Measurements from ENCODE around the gene CHN2.

CHN2 gene

GRCh38 chr7:29478226-29478625, 283.7 kb downstream of the CHN2 start:
- no peaks in the 10 kb centered on the region for H3K4me1 ChIP-seq (ENCODE audit: control insufficient read depth in 5 of 5, insufficient read depth in 5 of 5, low read length in 5 of 5)
- H3K27me3 ChIP-seq (ENCODE audit: control insufficient read depth in 5 of 5, insufficient read depth in 4 of 5, low read length in 5 of 5) = no peaks in the 10 kb centered on the region
- H3K4me3 ChIP-seq (ENCODE audit: low read depth in 1 of 5, low read length in 5 of 5) = no peak overlapping the region
- H3K9ac ChIP-seq (ENCODE audit: low read length in 5 of 5) = no peak overlapping the region
- H3K9me3 ChIP-seq (ENCODE audit: control insufficient read depth in 5 of 5, low read length in 5 of 5) = no peaks in the 10 kb centered on the region
- no peaks in the 10 kb centered on the region for H3K36me3 ChIP-seq (ENCODE audit: control insufficient read depth in 5 of 5, insufficient read depth in 5 of 5, low read length in 5 of 5)
- H3K27ac ChIP-seq (ENCODE audit: low read depth, low read length) = no peak overlapping the region

- H3K4me1 ChIP-seq (ENCODE audit: control insufficient read depth in 5 of 5, insufficient read depth in 5 of 5, low read length in 5 of 5) = no peaks in the 10 kb centered on the region
- no peaks in the 10 kb centered on the region for H3K27me3 ChIP-seq (ENCODE audit: control insufficient read depth in 5 of 5, insufficient read depth in 4 of 5, low read length in 5 of 5)
- H3K9me3 ChIP-seq (ENCODE audit: control insufficient read depth in 5 of 5, low read length in 5 of 5) = no peaks in the 10 kb centered on the region
- H3K27ac ChIP-seq (ENCODE audit: low read depth, low read length) = no peak overlapping the region
- no peak overlapping the region for H3K9ac ChIP-seq (ENCODE audit: low read length in 5 of 5)
- no peak overlapping the region for H3K4me3 ChIP-seq (ENCODE audit: low read depth in 1 of 5, low read length in 5 of 5)
- no peaks in the 10 kb centered on the region for H3K36me3 ChIP-seq (ENCODE audit: control insufficient read depth in 5 of 5, insufficient read depth in 5 of 5, low read length in 5 of 5)
These were observed 284.2 kb downstream of the CHN2 start for GRCh38 chr7:29478687-29479240.

DNA sequence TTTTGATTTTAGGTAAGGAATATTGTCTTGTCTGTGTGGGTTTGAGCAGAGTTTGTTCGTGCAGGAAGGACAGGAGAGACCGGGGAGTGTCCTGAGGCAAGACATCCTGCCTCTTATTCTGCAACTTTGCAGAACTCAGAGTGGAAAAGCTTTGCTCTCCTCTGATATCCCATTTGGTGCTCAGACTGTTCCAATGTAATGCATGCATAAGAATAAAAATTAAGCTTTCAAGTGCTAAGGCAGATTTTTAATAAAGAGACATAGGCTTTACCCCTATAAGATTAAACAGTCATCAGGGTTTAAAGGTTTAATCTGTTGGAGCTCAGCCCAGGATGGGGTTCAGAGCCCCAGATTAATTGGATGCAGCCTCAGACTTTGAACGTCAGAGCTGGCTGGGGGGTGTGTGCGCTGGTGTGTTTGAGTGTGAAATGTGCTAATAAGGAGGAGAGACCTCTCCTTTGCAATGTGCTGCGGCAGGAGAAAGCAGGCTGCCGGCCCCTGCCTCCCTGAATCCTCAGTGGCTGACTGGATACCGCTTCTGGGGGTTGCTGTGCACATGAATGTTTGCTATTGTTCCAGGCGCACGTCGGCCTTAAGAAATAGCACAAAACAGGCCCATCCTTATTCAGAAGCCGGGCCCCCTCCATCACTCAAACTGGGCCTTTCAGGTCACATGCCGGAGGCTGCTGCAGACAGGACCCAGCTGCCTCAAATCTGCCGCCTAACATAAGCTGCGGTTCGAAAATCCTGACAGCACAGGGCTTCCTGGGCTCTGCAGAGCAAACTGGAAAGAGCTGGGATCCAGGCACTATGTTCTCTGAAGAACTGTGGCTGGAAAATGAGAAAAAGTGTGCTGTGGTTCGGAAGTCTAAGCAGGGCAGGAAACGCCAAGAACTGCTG, 285.0 kb downstream of the CHN2 start:
- no peaks in the 10 kb centered on the region for H3K4me1 ChIP-seq (ENCODE audit: control insufficient read depth in 5 of 5, insufficient read depth in 5 of 5, low read length in 5 of 5)
- no peaks in the 10 kb centered on the region for H3K9me3 ChIP-seq (ENCODE audit: control insufficient read depth in 5 of 5, low read length in 5 of 5)
- H3K27ac ChIP-seq (ENCODE audit: low read depth, low read length) = no peak overlapping the region
- no peaks in the 10 kb centered on the region for H3K36me3 ChIP-seq (ENCODE audit: control insufficient read depth in 5 of 5, insufficient read depth in 5 of 5, low read length in 5 of 5)
- no peak overlapping the region for H3K4me3 ChIP-seq (ENCODE audit: low read depth in 1 of 5, low read length in 5 of 5)
- no peak overlapping the region for H3K9ac ChIP-seq (ENCODE audit: low read length in 5 of 5)
- no peaks in the 10 kb centered on the region for H3K27me3 ChIP-seq (ENCODE audit: control insufficient read depth in 5 of 5, insufficient read depth in 4 of 5, low read length in 5 of 5)

- H3K4me3 ChIP-seq (ENCODE audit: low read depth in 1 of 5, low read length in 5 of 5) = no peak overlapping the region
These were observed 285.9 kb downstream of the CHN2 start for GRCh38 chr7:29480451-29480850.

DNA sequence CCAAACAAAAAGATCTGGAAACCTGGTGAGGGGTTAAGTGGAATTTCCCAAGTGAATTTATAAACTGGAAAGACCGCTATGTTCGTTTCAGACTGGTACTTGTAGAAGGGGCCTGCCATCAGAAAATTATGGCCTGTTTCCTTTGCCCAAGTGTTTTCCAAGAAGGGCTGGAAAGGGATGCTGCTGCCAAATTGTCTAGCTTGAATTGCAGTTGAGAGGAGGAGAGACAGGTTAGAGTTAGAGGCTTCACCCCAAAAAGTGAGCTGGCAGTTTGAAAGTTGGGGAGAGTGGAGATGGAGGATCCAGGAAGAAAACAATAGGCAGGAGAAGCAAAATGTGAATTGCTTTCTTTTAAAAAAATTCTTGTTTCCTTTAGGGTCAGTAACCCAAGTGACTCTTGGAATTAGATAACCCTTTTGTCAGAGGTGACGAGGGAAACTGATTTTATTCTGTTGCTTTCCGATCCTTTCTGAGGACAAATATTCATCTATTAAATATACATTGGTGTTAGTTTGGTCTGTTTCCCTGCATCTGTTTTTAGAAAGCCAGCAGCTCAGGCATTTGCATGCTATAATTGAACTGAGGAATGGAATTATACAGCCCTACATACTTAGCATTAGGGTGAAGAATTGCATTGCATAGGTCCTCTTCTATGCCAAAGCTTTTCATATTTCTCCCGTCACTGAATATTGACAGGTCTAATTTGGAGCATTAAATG, 286.5 kb downstream of the CHN2 start:
- Histone ChIP-seq H3K9ac (ENCODE audit: low read length in 5 of 5) (no peak overlapping the region), H3K27me3 (ENCODE audit: control insufficient read depth in 5 of 5, insufficient read depth in 4 of 5, low read length in 5 of 5) (no peaks in the 10 kb centered on the region), H3K4me1 (ENCODE audit: control insufficient read depth in 5 of 5, insufficient read depth in 5 of 5, low read length in 5 of 5) (no peaks in the 10 kb centered on the region), H3K27ac (ENCODE audit: low read depth, low read length) (no peak overlapping the region), H3K36me3 (ENCODE audit: control insufficient read depth in 5 of 5, insufficient read depth in 5 of 5, low read length in 5 of 5) (no peaks in the 10 kb centered on the region), H3K9me3 (ENCODE audit: control insufficient read depth in 5 of 5, low read length in 5 of 5) (no peaks in the 10 kb centered on the region), H3K4me3 (ENCODE audit: low read depth in 1 of 5, low read length in 5 of 5) (no peak overlapping the region)

More at GRCh38 chr7:29480451-29480850, 285.9 kb downstream of the CHN2 start:
- Histone ChIP-seq H3K9me3 (ENCODE audit: control insufficient read depth in 5 of 5, low read length in 5 of 5) (no peaks in the 10 kb centered on the region), H3K4me1 (ENCODE audit: control insufficient read depth in 5 of 5, insufficient read depth in 5 of 5, low read length in 5 of 5) (no peaks in the 10 kb centered on the region), H3K9ac (ENCODE audit: low read length in 5 of 5) (no peak overlapping the region), H3K27me3 (ENCODE audit: control insufficient read depth in 5 of 5, insufficient read depth in 4 of 5, low read length in 5 of 5) (no peaks in the 10 kb centered on the region), H3K36me3 (ENCODE audit: control insufficient read depth in 5 of 5, insufficient read depth in 5 of 5, low read length in 5 of 5) (no peaks in the 10 kb centered on the region), H3K27ac (ENCODE audit: low read depth, low read length) (no peak overlapping the region)

GRCh38 chr7:29482056-29482455, 287.5 kb downstream of the CHN2 start:
- Histone ChIP-seq H3K9ac (ENCODE audit: low read length in 5 of 5) (no peak overlapping the region), H3K36me3 (ENCODE audit: control insufficient read depth in 5 of 5, insufficient read depth in 5 of 5, low read length in 5 of 5) (no peaks in the 10 kb centered on the region), H3K4me1 (ENCODE audit: control insufficient read depth in 5 of 5, insufficient read depth in 5 of 5, low read length in 5 of 5) (no peaks in the 10 kb centered on the region), H3K27ac (ENCODE audit: low read depth, low read length) (no peak overlapping the region), H3K9me3 (ENCODE audit: control insufficient read depth in 5 of 5, low read length in 5 of 5) (no peaks in the 10 kb centered on the region), H3K4me3 (ENCODE audit: low read depth in 1 of 5, low read length in 5 of 5) (no peak overlapping the region), H3K27me3 (ENCODE audit: control insufficient read depth in 5 of 5, insufficient read depth in 4 of 5, low read length in 5 of 5) (no peaks in the 10 kb centered on the region)

GRCh38 chr7:29483219-29484104, 288.9 kb downstream of the CHN2 start:
- H3K4me3 ChIP-seq (ENCODE audit: low read depth in 1 of 5, low read length in 5 of 5) = no peak overlapping the region
- no peaks in the 10 kb centered on the region for H3K36me3 ChIP-seq (ENCODE audit: control insufficient read depth in 5 of 5, insufficient read depth in 5 of 5, low read length in 5 of 5)
- H3K4me1 ChIP-seq (ENCODE audit: control insufficient read depth in 5 of 5, insufficient read depth in 5 of 5, low read length in 5 of 5) = peaks cover 1 to 9% (median 7%) of the 10 kb centered on the region in 5 donors
- no peaks in the 10 kb centered on the region for H3K27me3 ChIP-seq (ENCODE audit: control insufficient read depth in 5 of 5, insufficient read depth in 4 of 5, low read length in 5 of 5)
- H3K27ac ChIP-seq (ENCODE audit: low read depth, low read length) = no peak overlapping the region
- H3K9ac ChIP-seq (ENCODE audit: low read length in 5 of 5) = no peak overlapping the region
- no peaks in the 10 kb centered on the region for H3K9me3 ChIP-seq (ENCODE audit: control insufficient read depth in 5 of 5, low read length in 5 of 5)

GRCh38 chr7:29484280-29484679, 289.7 kb downstream of the CHN2 start:
- H3K9ac ChIP-seq (ENCODE audit: low read length in 5 of 5) = no peak overlapping the region
- no peaks in the 10 kb centered on the region for H3K36me3 ChIP-seq (ENCODE audit: control insufficient read depth in 5 of 5, insufficient read depth in 5 of 5, low read length in 5 of 5)
- H3K27me3 ChIP-seq (ENCODE audit: control insufficient read depth in 5 of 5, insufficient read depth in 4 of 5, low read length in 5 of 5) = no peaks in the 10 kb centered on the region
- no peaks in the 10 kb centered on the region for H3K9me3 ChIP-seq (ENCODE audit: control insufficient read depth in 5 of 5, low read length in 5 of 5)
- peaks cover 1 to 17% (median 14%) of the 10 kb centered on the region in 5 donors for H3K4me1 ChIP-seq (ENCODE audit: control insufficient read depth in 5 of 5, insufficient read depth in 5 of 5, low read length in 5 of 5)
- H3K27ac ChIP-seq (ENCODE audit: low read depth, low read length) = no peak overlapping the region
- H3K4me3 ChIP-seq (ENCODE audit: low read depth in 1 of 5, low read length in 5 of 5) = no peak overlapping the region

DNA sequence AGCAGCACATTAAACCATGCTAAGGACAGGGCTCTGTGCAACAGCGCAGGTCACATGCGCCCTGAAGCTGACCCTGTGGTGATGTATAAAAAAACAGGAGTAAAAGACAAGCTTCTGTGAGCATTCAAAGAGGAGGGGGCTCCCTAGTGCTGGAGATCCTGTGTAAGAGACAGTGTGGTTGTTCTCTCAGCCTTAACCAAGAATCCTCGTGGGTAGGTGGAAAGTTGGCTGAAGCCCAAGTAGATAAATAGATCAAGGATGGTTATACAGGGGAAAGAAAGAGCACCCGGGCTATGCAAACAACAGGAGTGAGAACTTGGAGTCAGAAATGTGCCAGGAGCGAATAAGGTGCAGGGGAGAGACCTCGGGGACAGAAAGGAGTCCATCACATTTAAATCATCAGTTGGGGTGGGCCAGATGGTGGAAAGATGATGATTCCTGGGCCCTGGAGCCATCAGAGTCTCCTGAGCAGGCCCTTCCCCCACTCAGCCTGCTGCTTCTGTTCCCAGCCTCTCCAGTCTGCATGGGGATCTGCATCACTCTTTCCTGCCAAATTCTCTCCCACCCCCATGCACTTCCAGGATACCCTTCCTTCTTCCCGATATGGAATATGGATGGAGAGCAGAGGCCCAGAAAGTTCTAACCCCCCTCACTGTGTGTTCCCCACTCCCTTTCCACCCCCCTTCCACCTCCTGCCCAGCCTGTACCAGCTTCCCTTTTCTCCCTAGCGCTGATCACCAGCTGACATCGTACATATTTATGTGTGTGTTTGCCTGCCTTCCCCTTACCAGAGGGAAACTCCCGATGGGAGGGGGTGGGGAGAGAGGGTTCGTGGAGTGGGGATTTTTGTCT, 291.0 kb downstream of the CHN2 start:
- Histone ChIP-seq H3K36me3 (ENCODE audit: control insufficient read depth in 5 of 5, insufficient read depth in 5 of 5, low read length in 5 of 5) (no peaks in the 10 kb centered on the region), H3K4me3 (ENCODE audit: low read depth in 1 of 5, low read length in 5 of 5) (no peak overlapping the region), H3K9me3 (ENCODE audit: control insufficient read depth in 5 of 5, low read length in 5 of 5) (no peaks in the 10 kb centered on the region), H3K4me1 (ENCODE audit: control insufficient read depth in 5 of 5, insufficient read depth in 5 of 5, low read length in 5 of 5) (peaks cover 1 to 20% (median 17%) of the 10 kb centered on the region in 5 donors), H3K9ac (ENCODE audit: low read length in 5 of 5) (no peak overlapping the region), H3K27ac (ENCODE audit: low read depth, low read length) (no peak overlapping the region), H3K27me3 (ENCODE audit: control insufficient read depth in 5 of 5, insufficient read depth in 4 of 5, low read length in 5 of 5) (no peaks in the 10 kb centered on the region)
